Stimulated activated CD4-positive, alpha-beta T cell treated with anti-CD3 and anti-CD28 coated beads, Interleukin-2, amount 100 ng/mL, for 48 hours (primary cell): ENCODE data around the gene ZFP42.
"Not testable (repeated sequence)": the region's sequence is repeated elsewhere in the genome, so short reads cannot be mapped to it uniquely, and the experiment has no call there.

ENCODE experiments used
- DNase-seq, 2 donors: peaks; one replicate each; pipeline ENCODE4 v3.0.0-alpha.2; 2020

The ZFP42 gene

GRCh38 chr4:188023682-188024081 is 28.1 kb downstream of the ZFP42 start:
- DNase-seq = no peak

- no peak for DNase-seq
Observed at GRCh38 chr4:188025476-188025875, 29.9 kb downstream of the ZFP42 start.

GRCh38 chr4:188029114-188029513 is 33.5 kb downstream of the ZFP42 start:
- no peak for DNase-seq

- DNase-seq = no peak
Observed at GRCh38 chr4:188030401-188030800, 34.8 kb downstream of the ZFP42 start.

- DNase-seq = no peak
Observed at GRCh38 chr4:188031751-188032150, 36.2 kb downstream of the ZFP42 start.

- no peak for DNase-seq
Observed at GRCh38 chr4:188032170-188032569, 36.6 kb downstream of the ZFP42 start.

GRCh38 chr4:188032583-188032982 is 37.0 kb downstream of the ZFP42 start:
- no peak for DNase-seq

- DNase-seq = no peak
Observed at GRCh38 chr4:188037003-188037713, 41.6 kb downstream of the ZFP42 start.

- no peak for DNase-seq
Observed at GRCh38 chr4:188041721-188042120, 46.1 kb downstream of the ZFP42 start.

GRCh38 chr4:188042191-188042590 is 46.6 kb downstream of the ZFP42 start:
- no peak for DNase-seq

- DNase-seq = no peak
Observed at GRCh38 chr4:188043154-188043553, 47.6 kb downstream of the ZFP42 start.

GRCh38 chr4:188045461-188045860 is 49.9 kb downstream of the ZFP42 start:
- DNase-seq = not testable (repeated sequence)

GRCh38 chr4:188046657-188047056 is 51.1 kb downstream of the ZFP42 start:
- no peak for DNase-seq

GRCh38 chr4:188053302-188053701 is 57.7 kb downstream of the ZFP42 start:
- no peak for DNase-seq
